ENCODE results near the gene SLC15A2.
"Not testable (repeated sequence)": the region's sequence is repeated elsewhere in the genome, so short reads cannot be mapped to it uniquely, and the experiment has no call there.

The SLC15A2 gene

GRCh38 chr3:121924734-121925133 lies 30.5 kb downstream of the SLC15A2 start:
- FAIRE-seq, result no peak

GRCh38 chr3:121926380-121926779 lies 32.2 kb downstream of the SLC15A2 start:
- no peak for FAIRE-seq

- not testable (repeated sequence) for FAIRE-seq
Observed at GRCh38 chr3:121938141-121938855, 44.1 kb downstream of the SLC15A2 start.

GRCh38 chr3:121941592-121941991 lies 47.4 kb downstream of the SLC15A2 start:
- no peak for FAIRE-seq

- FAIRE-seq, result no peak
Observed at GRCh38 chr3:121942116-121942786, 48.0 kb downstream of the SLC15A2 start.

- FAIRE-seq, result no peak
Observed at GRCh38 chr3:121943431-121943830, 49.2 kb downstream of the SLC15A2 start.

GRCh38 chr3:121948641-121949040 lies 54.4 kb downstream of the SLC15A2 start:
- FAIRE-seq, result no peak

- FAIRE-seq, result no peak
Observed at GRCh38 chr3:121951291-121951919, 57.2 kb downstream of the SLC15A2 start.

- no peak for FAIRE-seq
Observed at GRCh38 chr3:121956363-121956762, 62.2 kb downstream of the SLC15A2 start.

GRCh38 chr3:121957674-121958415 lies 63.6 kb downstream of the SLC15A2 start:
- no peak for FAIRE-seq

GRCh38 chr3:121958801-121959200 lies 64.6 kb downstream of the SLC15A2 start:
- FAIRE-seq, result no peak

- no peak for FAIRE-seq
Observed at GRCh38 chr3:121961283-121961682, 67.1 kb downstream of the SLC15A2 start.

GRCh38 chr3:121962443-121962842 lies 68.2 kb downstream of the SLC15A2 start:
- no peak for FAIRE-seq

- no peak for FAIRE-seq
Observed at GRCh38 chr3:121963608-121964007, 69.4 kb downstream of the SLC15A2 start.

GRCh38 chr3:121969631-121970030 lies 75.4 kb downstream of the SLC15A2 start:
- no peak for FAIRE-seq

- FAIRE-seq, result no peak
Observed at GRCh38 chr3:121970047-121970446, 75.8 kb downstream of the SLC15A2 start.

GRCh38 chr3:121974601-121975111 lies 80.5 kb downstream of the SLC15A2 start:
- FAIRE-seq, result no peak

- FAIRE-seq, result no peak
Observed at GRCh38 chr3:121975702-121976302, 81.6 kb downstream of the SLC15A2 start.

GRCh38 chr3:121976727-121977126 lies 82.5 kb downstream of the SLC15A2 start:
- no peak for FAIRE-seq

GRCh38 chr3:121979246-121979645 lies 85.0 kb downstream of the SLC15A2 start:
- FAIRE-seq, result no peak

GRCh38 chr3:121979734-121980449 lies 85.7 kb downstream of the SLC15A2 start:
- FAIRE-seq, result no peak

GRCh38 chr3:121980450-121980796 lies 86.2 kb downstream of the SLC15A2 start:
- no peak for FAIRE-seq
